Activated CD4-positive, alpha-beta T cell treated with anti-CD3 and anti-CD28 coated beads for 1 hour (primary cell): ENCODE data around the gene KIAA1217.

Experiments used
- DNase-seq: peaks from one replicate; pipeline ENCODE4 v3.0.0-alpha.2; 2020

KIAA1217 gene

GRCh38 chr10:24561453-24561852, 352.5 kb downstream of the KIAA1217 start:
- no peak for DNase-seq

GRCh38 chr10:24568042-24568441, 359.1 kb downstream of the KIAA1217 start:
- DNase-seq, result no peak

- no peak for DNase-seq
Observed at GRCh38 chr10:24569330-24569796, 360.4 kb downstream of the KIAA1217 start.

GRCh38 chr10:24569828-24570657, 361.1 kb downstream of the KIAA1217 start:
- no peak for DNase-seq

DNA sequence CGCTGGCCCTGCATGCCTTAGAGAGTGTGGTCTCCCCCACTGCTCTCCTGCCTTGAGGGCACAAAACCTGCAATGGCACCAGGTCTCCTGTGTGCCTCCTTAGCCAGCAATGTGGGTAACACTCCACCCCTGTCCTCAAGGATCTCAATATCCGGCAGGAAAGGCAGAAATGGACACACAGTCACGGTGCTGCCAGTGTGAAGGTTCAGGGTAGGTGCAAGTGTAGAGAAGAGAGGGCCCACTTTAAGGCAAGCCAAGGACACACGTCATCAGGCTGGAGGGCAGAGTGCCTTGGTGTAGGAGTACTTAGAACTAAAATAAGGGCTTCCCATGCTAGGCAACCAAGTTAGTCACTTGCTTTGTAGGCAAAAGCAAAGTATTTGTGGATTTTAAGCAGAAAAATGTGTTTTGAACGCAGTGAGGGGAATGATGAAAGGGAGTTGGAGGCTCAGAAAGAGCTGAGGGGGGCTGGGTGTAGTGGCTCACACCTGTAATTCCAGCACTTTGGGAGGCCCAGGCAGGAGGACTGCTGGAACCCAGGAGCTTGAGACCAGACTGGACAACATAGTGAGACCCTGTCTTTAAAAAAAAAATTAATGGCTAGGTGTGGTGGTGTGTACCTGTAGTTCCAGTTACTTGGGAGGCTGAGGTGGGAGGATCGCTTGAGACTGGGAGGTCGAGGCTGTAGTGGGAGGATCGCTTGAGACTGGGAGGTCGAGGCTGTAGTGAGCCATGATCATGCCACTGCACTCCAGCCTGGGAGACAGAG, 361.9 kb downstream of the KIAA1217 start:
- DNase-seq, result no peak

DNA sequence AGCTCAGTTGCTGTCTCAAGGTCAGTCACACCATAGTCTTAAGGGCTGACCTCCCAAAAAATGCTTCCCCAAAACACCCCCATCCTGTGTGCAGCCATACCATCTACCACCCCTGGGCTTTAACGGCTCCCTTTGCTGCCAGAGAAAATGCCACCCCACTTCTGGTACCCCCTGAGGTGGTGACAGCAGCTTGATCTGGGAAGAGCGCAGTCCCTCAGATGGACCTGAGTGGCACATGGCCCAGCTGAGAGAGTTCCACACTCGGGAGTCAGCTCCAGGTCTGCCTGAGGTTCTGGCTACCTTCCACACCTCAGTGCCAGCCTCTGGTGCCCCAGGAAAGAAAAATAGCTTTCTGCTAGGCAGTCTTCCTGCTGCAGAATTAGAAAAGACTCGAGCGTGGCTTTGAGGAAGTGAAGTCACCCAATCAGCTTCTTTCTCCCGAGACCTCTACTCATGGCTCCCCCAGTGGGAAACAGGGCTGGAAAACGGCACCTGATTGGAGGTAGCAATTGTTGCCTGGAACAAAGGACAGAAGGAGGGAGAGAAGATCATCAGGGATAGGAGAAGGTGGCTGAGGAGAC, 363.0 kb downstream of the KIAA1217 start:
- no peak for DNase-seq

DNA sequence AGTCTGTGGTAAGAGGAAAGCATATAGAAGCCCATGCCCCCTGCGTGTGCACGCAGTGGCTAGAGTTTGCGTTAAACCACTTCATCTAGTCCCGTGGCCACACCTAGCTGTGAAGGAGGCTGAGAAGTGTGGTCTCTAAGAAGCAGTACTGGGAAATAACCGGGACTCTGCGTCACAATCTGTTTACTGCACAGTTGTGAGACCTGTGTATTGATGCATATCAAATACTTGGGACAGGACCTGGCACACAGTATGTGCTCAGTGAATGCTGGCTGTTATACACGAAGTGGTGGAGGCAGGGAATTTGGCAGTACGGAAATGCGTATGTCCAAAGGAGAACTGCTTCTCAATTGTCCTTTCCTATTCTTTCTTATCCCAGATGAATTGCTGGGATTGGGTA, 365.2 kb downstream of the KIAA1217 start:
- no peak for DNase-seq

- no peak for DNase-seq
Observed at GRCh38 chr10:24574578-24575155, 365.7 kb downstream of the KIAA1217 start.

GRCh38 chr10:24575481-24576002, 366.6 kb downstream of the KIAA1217 start:
- no peak for DNase-seq

- DNase-seq, result no peak
Observed at GRCh38 chr10:24579448-24579847, 370.5 kb downstream of the KIAA1217 start.

DNA sequence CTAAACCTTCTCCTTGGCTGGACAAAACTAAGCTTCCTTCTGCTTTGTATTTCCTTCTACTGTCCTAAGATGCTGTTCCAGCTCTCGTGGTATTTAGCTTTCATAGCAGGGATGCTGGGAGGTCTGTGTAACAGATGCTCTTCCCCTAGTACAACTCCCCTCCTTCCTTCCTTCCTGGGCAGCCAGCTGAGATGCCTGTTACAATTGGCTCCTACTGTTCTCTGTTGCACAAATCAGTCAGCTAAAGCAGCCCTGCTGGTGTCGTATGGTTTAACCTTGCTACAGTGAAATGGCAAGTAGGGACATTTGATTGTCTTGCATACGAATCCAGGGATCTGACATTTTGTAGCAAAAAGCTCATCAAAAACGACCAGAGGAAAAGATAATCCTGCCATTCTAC, 371.0 kb downstream of the KIAA1217 start:
- no peak for DNase-seq

DNA sequence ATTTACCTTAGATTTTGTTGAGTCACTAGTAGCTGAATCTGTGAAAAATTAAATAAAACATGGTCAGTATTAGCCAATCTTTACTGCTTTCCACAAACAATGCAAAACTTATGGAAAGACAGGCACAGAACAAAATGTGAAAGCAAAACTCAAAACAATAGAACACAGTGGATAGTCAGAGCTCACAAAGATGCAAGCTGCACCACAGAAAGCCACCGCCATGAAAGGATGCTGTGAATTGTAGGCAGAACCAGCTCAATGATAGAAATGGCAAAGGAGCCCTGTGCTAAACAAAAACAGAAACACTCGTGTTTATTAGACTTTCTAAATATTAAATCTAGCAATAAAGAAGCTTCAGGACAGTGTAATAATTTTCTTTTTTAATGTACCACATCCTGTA, 380.3 kb downstream of the KIAA1217 start:
- no peak for DNase-seq

GRCh38 chr10:24590697-24591457, 381.9 kb downstream of the KIAA1217 start:
- no peak for DNase-seq

DNA sequence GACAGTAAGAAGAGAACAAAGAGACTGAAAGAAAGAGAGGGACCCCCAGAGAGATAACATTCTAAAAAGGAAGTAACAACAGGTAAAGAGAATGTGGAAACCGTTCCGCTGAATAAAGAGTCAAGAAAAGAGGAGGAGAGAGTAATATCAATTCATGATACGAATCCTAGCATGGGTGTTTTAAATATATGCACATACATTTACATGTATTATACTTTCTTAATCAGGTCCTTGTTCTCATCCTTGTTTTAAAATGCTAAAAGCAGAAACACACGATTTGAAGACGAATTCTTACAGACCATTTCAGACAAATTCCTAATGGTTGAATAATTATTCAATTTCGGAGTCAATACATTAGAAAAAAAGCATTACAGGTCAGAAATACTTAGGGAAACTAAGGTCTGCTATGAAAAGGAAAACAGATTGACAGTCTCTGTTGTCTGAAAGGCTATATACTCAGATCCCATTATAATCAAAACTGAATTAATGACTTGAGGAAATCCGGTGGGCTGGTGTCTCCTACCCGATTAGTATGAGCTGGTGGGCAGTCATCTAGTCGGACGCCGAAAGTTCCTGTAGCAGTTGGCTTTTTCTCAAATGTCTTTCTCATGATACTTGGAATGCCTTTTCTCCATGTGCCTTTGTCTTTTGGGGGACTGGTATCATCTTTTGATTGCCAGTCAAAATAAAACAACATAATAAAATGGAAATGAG, 387.4 kb downstream of the KIAA1217 start:
- no peak for DNase-seq

DNA sequence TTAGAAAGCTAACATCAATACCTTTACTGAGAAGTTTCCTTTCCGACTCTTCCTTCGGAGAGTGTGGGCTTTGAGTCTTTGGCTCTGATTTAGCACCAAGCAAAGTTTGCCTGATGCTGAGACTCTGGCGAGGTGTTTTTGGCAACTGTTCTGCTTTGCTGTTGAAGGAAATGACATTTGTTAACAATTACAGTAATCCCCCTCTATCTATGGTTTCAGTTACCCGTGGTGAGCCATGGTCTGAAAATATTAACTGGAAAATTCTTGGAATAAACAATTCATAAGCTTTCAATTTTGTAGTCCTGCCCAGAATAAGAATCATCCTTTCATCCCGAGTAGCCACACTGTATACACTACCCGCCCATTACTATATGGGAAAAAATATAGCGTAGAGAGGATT, 388.5 kb downstream of the KIAA1217 start:
- no peak for DNase-seq
